IMR-90 (cell line): ENCODE results near the gene RASAL1. TPM values are rescaled to one million over a fixed set of nuclear protein-coding genes. Genes with fewer than 3 reads are reported as not detected.

Source experiments
- ATAC-seq: fragments of 200-7000 bp; cut with Tn5 transposase; 2 replicates; pipeline ENCODE4 v1.9.1; 2020; ENCODE audit warnings: low read depth, mild to moderate bottlenecking, moderate library complexity
- BruUV-seq: library from RNA; stranded (reverse); fragments of 400-500 nt; replicated peaks from 2 replicates; lab custom pipeline; 2021; lab: Mats Ljungman, UMichigan
- CTCF ChIA-PET: fragments of 300-600 bp; formaldehyde crosslinking; extraction: SDS; loops from one replicate; lab custom pipeline; 2021; ENCODE audit warnings: antibody characterized with exemption; lab: Yijun Ruan, JAX
- POLR2A ChIA-PET: fragments of 300-600 bp; sonication (Branson Sonifier 250); formaldehyde crosslinking; loops from one replicate; lab custom pipeline; 2022; ENCODE audit warnings: antibody characterized with exemption; ENCODE audit not compliant: unreplicated experiment; lab: Charles Lee
- DNase-seq: peaks from one replicate; pipeline ENCODE4 v3.0.0; 2013
- H2AFZ ChIP-seq: replicated peaks from 2 replicates; pipeline ENCODE3; 2013; ENCODE audit warnings: low read length, mild to moderate bottlenecking; ENCODE audit not compliant: poor library complexity
- H2AK5ac ChIP-seq: 2 replicates; pipeline ENCODE4 v1.6.1; 2013; ENCODE audit warnings: low read depth, low read length, inconsistent platforms
- H2AK9ac ChIP-seq: replicated peaks from 2 replicates; pipeline ENCODE3; 2013; ENCODE audit warnings: mild to moderate bottlenecking, low read depth, low read length, moderate library complexity; ENCODE audit not compliant: poor library complexity
- H2BK120ac ChIP-seq: 2 replicates; pipeline ENCODE4 v1.6.1; 2013; ENCODE audit warnings: low read depth, low read length, inconsistent platforms
- H2BK15ac ChIP-seq: 3 replicates; pipeline ENCODE4 v1.6.1; 2013; ENCODE audit warnings: low read depth, low read length, inconsistent platforms
- H2BK20ac ChIP-seq: 2 replicates; pipeline ENCODE4 v1.6.1; 2013; ENCODE audit warnings: low read depth, mild to moderate bottlenecking, inconsistent platforms, low read length, moderate library complexity
- H2BK5ac ChIP-seq: 2 replicates; pipeline ENCODE4 v1.6.1; 2013; ENCODE audit warnings: mild to moderate bottlenecking, low read depth, low read length, inconsistent platforms; ENCODE audit not compliant: poor library complexity, severe bottlenecking
- H3K14ac ChIP-seq: replicated peaks from 2 replicates; pipeline ENCODE4 v1.6.1; 2013; ENCODE audit warnings: low read depth, low read length, inconsistent platforms
- H3K18ac ChIP-seq: 2 replicates; pipeline ENCODE4 v1.6.1; 2013; ENCODE audit warnings: low read depth, low read length, control low read depth
- H3K23ac ChIP-seq: 2 replicates; pipeline ENCODE4 v1.6.1; 2013; ENCODE audit warnings: low read depth, low read length, inconsistent platforms
- H3K27ac ChIP-seq: 2 replicates; pipeline ENCODE4 v1.5.1; 2013; ENCODE audit warnings: mild to moderate bottlenecking, control low read depth, low read length; ENCODE audit not compliant: insufficient read depth
- H3K27me3 ChIP-seq: 2 replicates; pipeline ENCODE4 v1.6.1; 2013; ENCODE audit warnings: low read length; ENCODE audit not compliant: control insufficient read depth, insufficient read depth
- H3K36me3 ChIP-seq: 2 replicates; pipeline ENCODE4 v1.6.1; 2013; ENCODE audit warnings: low read length, mixed read lengths; ENCODE audit not compliant: control insufficient read depth, insufficient read depth
- H3K4ac ChIP-seq: 2 replicates; pipeline ENCODE4 v1.6.1; 2013; ENCODE audit warnings: low read depth, low read length, inconsistent platforms
- H3K4me1 ChIP-seq: 2 replicates; pipeline ENCODE4 v1.6.1; 2013; ENCODE audit warnings: low read length, mixed read lengths; ENCODE audit not compliant: control insufficient read depth, insufficient read depth
- H3K4me2 ChIP-seq: 2 replicates; pipeline ENCODE4 v1.6.1; 2013; ENCODE audit warnings: low read depth, mild to moderate bottlenecking, control low read depth, low read length, moderate library complexity
- H3K4me3 ChIP-seq: 2 replicates; pipeline ENCODE4 v1.5.1; 2013; ENCODE audit warnings: low read depth, mild to moderate bottlenecking, control low read depth, low read length, moderate library complexity; ENCODE audit not compliant: insufficient read depth
- H3K56ac ChIP-seq: 2 replicates; pipeline ENCODE4 v1.6.1; 2013; ENCODE audit warnings: low read length, inconsistent platforms; ENCODE audit not compliant: insufficient read depth; ENCODE audit errors: extremely low read depth
- H3K79me1 ChIP-seq, 2 experiments: 2 replicates each; pipeline ENCODE4 v1.6.1; 2013; ENCODE audit warnings: low read length in 2 of 2, inconsistent platforms in 1 of 2, low read depth in 1 of 2
- H3K9ac ChIP-seq: 2 replicates; pipeline ENCODE4 v1.6.1; 2013; ENCODE audit warnings: low read depth, low read length, control low read depth
- H3K9me1 ChIP-seq: 2 replicates; pipeline ENCODE4 v1.6.1; 2013; ENCODE audit warnings: low read length, inconsistent platforms; ENCODE audit not compliant: insufficient read depth
- H3K9me3 ChIP-seq: 2 replicates; pipeline ENCODE4 v1.6.1; 2013; ENCODE audit warnings: low read length; ENCODE audit not compliant: control insufficient read depth, insufficient read depth
- H4K20me1 ChIP-seq: 2 replicates; pipeline ENCODE4 v1.6.1; 2013; ENCODE audit warnings: low read length, inconsistent platforms; ENCODE audit not compliant: insufficient read depth
- H4K5ac ChIP-seq: 2 replicates; pipeline ENCODE4 v1.6.1; 2013; ENCODE audit warnings: mild to moderate bottlenecking, low read depth, low read length, control low read depth
- H4K8ac ChIP-seq, 2 experiments: 2 replicates each; pipeline ENCODE4 v1.6.1; 2013; ENCODE audit warnings: low read depth in 2 of 2, low read length in 2 of 2, control low read depth in 1 of 2, inconsistent platforms in 1 of 2
- H4K91ac ChIP-seq: 2 replicates; pipeline ENCODE4 v1.6.1; 2013; ENCODE audit warnings: low read depth, low read length, inconsistent platforms; ENCODE audit not compliant: insufficient read depth
- BHLHE40 ChIP-seq: fragments of 150-350 bp; IDR thresholded peaks from 2 replicates; pipeline ENCODE4 v1.6.1; 2016; ENCODE audit warnings: mild to moderate bottlenecking, low read depth, low read length
- CEBPB ChIP-seq: IDR thresholded peaks from 2 replicates; pipeline ENCODE4 v1.6.1; 2012; ENCODE audit warnings: low read depth, low read length, improper control_type of control experiment
- CHD1 ChIP-seq: IDR thresholded peaks from 2 replicates; pipeline ENCODE4 v1.6.1; 2012; ENCODE audit warnings: low read depth, low read length, improper control_type of control experiment
- CTCF ChIP-seq: conservative IDR thresholded peaks from 2 replicates; pipeline ENCODE4 v1.5.1; 2012; ENCODE audit warnings: mild to moderate bottlenecking, low read depth, low read length, improper control_type of control experiment
- ELK1 ChIP-seq: fragments of 150-350 bp; IDR thresholded peaks from 2 replicates; pipeline ENCODE4 v1.6.1; 2016; ENCODE audit warnings: low read depth, mild to moderate bottlenecking, low read length, moderate library complexity, borderline replicate concordance
- FOS ChIP-seq: fragments of 150-350 bp; IDR thresholded peaks from 2 replicates; pipeline ENCODE4 v1.6.1; 2016; ENCODE audit warnings: low read depth, low read length
- MAFK ChIP-seq: IDR thresholded peaks from 2 replicates; pipeline ENCODE4 v1.6.1; 2012; ENCODE audit warnings: low read depth, low read length, improper control_type of control experiment
- MAZ ChIP-seq: IDR thresholded peaks from 2 replicates; pipeline ENCODE4 v1.6.1; 2012; ENCODE audit warnings: low read depth, mild to moderate bottlenecking, low read length, improper control_type of control experiment, moderate library complexity, borderline replicate concordance
- MXI1 ChIP-seq: IDR thresholded peaks from 2 replicates; pipeline ENCODE4 v1.6.1; 2012; ENCODE audit warnings: low read depth, mild to moderate bottlenecking, low read length, moderate library complexity, borderline replicate concordance
- NFE2L2 ChIP-seq: fragments of 150-350 bp; IDR thresholded peaks from 2 replicates; pipeline ENCODE4 v1.6.1; 2016; ENCODE audit warnings: low read depth, mild to moderate bottlenecking, low read length
- POLR2A ChIP-seq: IDR thresholded peaks from 2 replicates; pipeline ENCODE4 v1.6.1; 2012; ENCODE audit warnings: mild to moderate bottlenecking, low read depth, low read length
- RAD21 ChIP-seq: IDR thresholded peaks from 2 replicates; pipeline ENCODE4 v1.6.1; 2012; ENCODE audit warnings: low read length, improper control_type of control experiment
- RCOR1 ChIP-seq: IDR thresholded peaks from 2 replicates; pipeline ENCODE4 v1.6.1; 2012; ENCODE audit warnings: mild to moderate bottlenecking, low read length, improper control_type of control experiment; ENCODE audit not compliant: insufficient replicate concordance
- RFX5 ChIP-seq: IDR thresholded peaks from 2 replicates; pipeline ENCODE4 v1.8.0; 2012; ENCODE audit warnings: low read depth, mild to moderate bottlenecking, low read length, moderate library complexity
- SMC3 ChIP-seq: fragments of 150-350 bp; IDR thresholded peaks from 2 replicates; pipeline ENCODE4 v1.6.1; 2016; ENCODE audit warnings: low read depth, mild to moderate bottlenecking, antibody characterized with exemption, low read length, moderate library complexity
- USF2 ChIP-seq: fragments of 150-350 bp; IDR thresholded peaks from 2 replicates; pipeline ENCODE4 v1.6.1; 2017; ENCODE audit warnings: mild to moderate bottlenecking, antibody characterized with exemption, low read length, low read depth
- WGBS, 2 experiments: methylation state at CpG; one replicate each; pipeline versions ENCODE4 v1.1.5 to v1.1.7; 2013; ENCODE audit warnings: missing lambda C conversion rate in 2 of 2; ENCODE audit not compliant: insufficient read length in 1 of 2; ENCODE audit errors: extremely low coverage in 2 of 2; 5-methylcytosine and 5-hydroxymethylcytosine counted together
- dilution Hi-C: fragments of 300-500 bp; cut with HindIII; formaldehyde crosslinking; loops from one replicate; pipeline ENCODE4 v1.14.3; 2018; ENCODE audit warnings: low sequenced_read_pairs; ENCODE audit not compliant: unreplicated experiment
- in situ Hi-C: fragments of 300-500 bp; cut with MboI; formaldehyde crosslinking; loops from 3 replicates; pipeline ENCODE4 v1.14.3; 2019; ENCODE audit warnings: low sequenced_read_pairs, inconsistent platforms, mixed read lengths
- intact Hi-C: fragments of 100-400 bp; cut with micrococcal nuclease; formaldehyde crosslinking; loops from 2 replicates; pipeline ENCODE4 v1.10.0; 2022
- polyA plus RNA-seq, 3 experiments: library from polyadenylated mRNA; depleted of rRNA; stranded (reverse); fragments of >200 nt; gene quantifications; 2 replicates each; pipeline ENCODE4 v1.2.3, GENCODE V29; 2012; ENCODE audit warnings: low replicate concordance in 1 of 3
- total RNA-seq: library from RNA; depleted of rRNA; stranded (reverse); fragments of >200 nt; gene quantifications from 2 replicates; pipeline ENCODE4 v1.2.3, GENCODE V29; 2012

The RASAL1 gene
- total and polyA plus RNA-seq, 2 of the 4 experiments (the other 2 are of a cell fraction): not detected

- in situ Hi-C loops: no loop called here
- H2AFZ ChIP-seq: no peak overlapping the region
- no peak overlapping the region for H2BK20ac ChIP-seq
- H4K8ac ChIP-seq: no peak overlapping the region
- no peak overlapping the region for H2BK120ac ChIP-seq
- H3K18ac ChIP-seq: no peak overlapping the region
- intact Hi-C loops: no loop called here
- dilution Hi-C loops: no loop called here
- ATAC-seq: no peak
- no peaks in the 10 kb centered on the region for H3K9me1 ChIP-seq
- no peaks in the 10 kb centered on the region for H4K20me1 ChIP-seq
- no peaks in the 10 kb centered on the region for H3K36me3 ChIP-seq
- POLR2A ChIA-PET: no interaction called here
- no peak overlapping the region for H4K5ac ChIP-seq
- peaks cover 11% of the 10 kb centered on the region for H3K27me3 ChIP-seq
- H3K23ac ChIP-seq: no peak overlapping the region
- H2BK5ac ChIP-seq: no peak overlapping the region
- H3K27ac ChIP-seq: no peak overlapping the region
- H3K9me3 ChIP-seq: no peaks in the 10 kb centered on the region
- TF ChIP-seq MAZ (no peak), CEBPB (no peak), BHLHE40 (no peak), CHD1 (no peak), POLR2A (no peak), SMC3 (no peak), RAD21 (no peak), RCOR1 (no peak), CTCF (no peak), FOS (no peak), ELK1 (no peak), RFX5 (no peak), MXI1 (no peak), MAFK (no peak), NFE2L2 (no peak), USF2 (no peak)
- no peak for DNase-seq
- no peak overlapping the region for H4K91ac ChIP-seq
- no peak overlapping the region for H3K4me3 ChIP-seq
- no TSS peak for BruUV-seq
- no peak overlapping the region for H2AK5ac ChIP-seq
- no peak overlapping the region for H3K4me2 ChIP-seq
- H3K4me1 ChIP-seq: peaks cover 2% of the 10 kb centered on the region; the same call in 1 of the 2 replicates
- no peak overlapping the region for H3K56ac ChIP-seq
- no peak overlapping the region for H3K14ac ChIP-seq
- H3K9ac ChIP-seq: no peak overlapping the region
- CTCF ChIA-PET: no interaction called here
- no peak overlapping the region for H2AK9ac ChIP-seq
- no peaks in the 10 kb centered on the region for H3K79me1 ChIP-seq
- H2BK15ac ChIP-seq: no peak overlapping the region
- H3K4ac ChIP-seq: no peak overlapping the region
- 67% methylated on average over 1 of the region's 5 CpGs; no CpG with 5 or more reads in 1 of the 2 experiments for WGBS, 2 experiments
Observed at GRCh38 chr12:113144806-113145205, 9.2 kb upstream of the RASAL1 start.
